NCI-H128 (cell line): ENCODE data around the gene ITPR1.

ENCODE experiments used
- DNase-seq: peaks from one replicate; lab custom pipeline; 2025; ENCODE audit not compliant: unreplicated experiment; lab: John Stamatoyannopoulos, UW

Gene ITPR1

GRCh38 chr3:4738737-4739274, 245.7 kb downstream of the ITPR1 start:
- DNase-seq = no peak

DNA sequence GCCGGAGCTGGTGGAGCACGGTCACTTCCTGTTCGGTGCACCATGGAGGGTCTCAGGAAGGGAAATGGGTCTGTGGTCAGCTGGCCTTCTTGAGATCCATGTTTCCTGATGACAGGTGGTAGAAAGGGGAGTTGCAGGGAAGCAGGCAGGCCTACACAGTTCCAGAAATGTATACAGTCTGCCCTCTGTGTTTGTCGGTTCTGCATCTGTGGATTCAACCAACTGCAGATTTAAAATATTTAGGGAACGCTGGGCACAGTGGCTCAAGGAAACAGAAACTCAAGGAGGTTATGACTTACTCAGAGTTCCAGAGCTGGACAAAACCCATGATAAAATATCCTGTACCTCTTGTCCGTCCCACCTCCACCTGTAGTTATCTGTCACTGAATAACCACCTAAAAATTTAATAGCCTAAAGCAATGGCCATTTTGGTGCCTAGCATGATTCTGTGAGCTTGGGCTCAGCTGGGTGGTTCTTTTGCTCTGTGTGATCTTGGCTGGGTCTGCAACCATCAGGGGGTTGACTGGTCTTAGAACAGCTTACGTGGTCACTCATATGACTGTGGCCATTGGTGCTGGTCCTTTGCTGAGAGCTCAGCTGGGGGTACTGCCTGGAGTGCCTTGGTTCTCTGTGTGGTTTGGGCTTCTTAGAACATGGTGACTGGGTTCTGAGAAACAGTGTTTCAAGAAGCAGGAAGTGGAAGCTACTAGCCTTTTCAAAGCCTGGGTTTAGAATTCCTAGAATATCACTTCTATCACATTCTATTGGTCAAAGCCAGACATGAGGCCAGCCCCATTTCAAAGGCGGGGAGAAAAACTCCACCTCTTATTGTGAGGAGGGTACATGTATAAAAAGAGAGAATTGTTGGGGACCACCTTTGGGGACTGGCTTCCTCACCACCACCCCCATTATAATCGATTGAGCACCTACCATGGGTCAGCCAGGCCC, 246.4 kb downstream of the ITPR1 start:
- no peak for DNase-seq

- DNase-seq = no peak
Measured at GRCh38 chr3:4740397-4741105, 247.4 kb downstream of the ITPR1 start.

- DNase-seq = no peak
Measured at GRCh38 chr3:4741106-4741403, 247.9 kb downstream of the ITPR1 start.

- no peak for DNase-seq
Measured at GRCh38 chr3:4741404-4742307, 248.5 kb downstream of the ITPR1 start.

- DNase-seq = no peak
Measured at GRCh38 chr3:4742359-4742758, 249.2 kb downstream of the ITPR1 start.

DNA sequence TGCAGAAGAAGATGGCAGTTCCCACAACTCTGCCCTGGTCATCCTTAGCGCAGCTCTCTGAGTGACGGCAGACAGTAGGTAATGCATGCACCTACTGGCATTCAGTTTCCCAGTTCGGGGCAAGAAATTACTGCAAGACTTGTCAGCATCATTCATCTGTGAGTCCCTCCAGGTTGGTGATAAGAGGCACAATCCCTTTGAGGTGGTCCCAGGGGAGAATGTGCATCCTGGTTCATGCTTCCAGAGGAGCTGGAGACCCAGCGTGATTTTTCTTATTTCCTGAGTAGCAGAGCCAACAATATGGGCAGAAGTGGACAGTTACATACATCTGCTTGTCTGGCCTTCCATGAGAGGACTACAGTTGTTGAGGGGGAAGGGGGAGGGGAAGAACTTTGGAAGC, 250.2 kb downstream of the ITPR1 start:
- no peak for DNase-seq

DNA sequence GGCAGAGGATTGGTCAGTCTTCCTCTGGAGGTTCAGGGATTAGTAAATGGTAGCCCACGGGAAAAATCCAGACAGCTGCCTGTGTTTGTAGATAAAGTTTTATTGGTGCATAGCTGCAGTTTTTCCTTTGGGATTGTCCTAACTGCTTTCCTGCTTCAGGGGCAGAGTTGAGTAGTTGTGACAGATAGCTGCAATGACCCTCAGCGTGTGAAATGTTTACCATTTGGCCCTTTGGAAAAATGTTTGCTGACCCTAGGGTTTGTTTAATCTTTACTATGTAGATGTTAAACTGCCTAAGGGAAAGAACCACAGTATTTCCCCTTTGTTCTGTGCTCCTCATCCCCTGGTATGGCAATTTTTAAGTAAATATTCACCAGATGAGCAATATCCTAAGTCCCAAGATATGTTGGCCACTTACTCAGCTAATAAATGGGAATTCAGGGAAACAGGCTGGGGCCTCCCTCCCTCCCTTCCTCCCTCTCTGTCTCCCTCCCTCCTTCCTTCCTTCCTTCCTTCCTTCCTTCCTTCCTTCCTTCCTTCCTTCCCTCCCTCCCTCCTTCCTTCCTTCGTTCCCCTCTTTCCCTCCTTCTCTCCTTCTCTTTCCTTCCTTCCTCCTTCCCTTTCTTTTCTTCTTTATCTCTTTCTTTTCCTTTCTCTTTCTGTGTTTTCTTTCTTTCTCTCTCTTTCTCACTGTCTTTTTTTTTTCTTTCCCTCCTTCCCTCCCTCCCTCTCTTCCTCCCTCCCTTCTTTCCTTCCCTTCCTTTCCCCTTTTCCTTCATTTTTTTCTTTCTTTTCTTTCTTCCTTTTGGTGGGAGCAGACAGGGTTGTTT, 251.5 kb downstream of the ITPR1 start:
- no peak for DNase-seq

DNA sequence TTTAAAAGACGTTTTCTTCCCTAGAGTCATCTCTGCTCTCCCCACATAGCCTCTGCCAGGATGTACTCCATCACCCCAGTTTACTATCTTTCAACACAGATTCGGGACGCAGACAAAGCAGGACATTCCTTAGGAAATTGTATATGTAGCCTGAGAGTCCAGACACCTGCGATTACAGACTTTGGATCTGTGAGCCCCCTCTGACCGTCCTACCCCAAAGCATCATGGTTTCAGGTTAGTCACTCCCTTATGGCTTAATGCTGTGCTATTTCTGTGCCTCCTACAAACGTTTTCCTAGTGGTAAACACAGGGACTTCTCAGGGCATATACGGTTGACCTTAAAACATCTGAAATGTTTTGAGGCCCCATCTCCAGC, 252.1 kb downstream of the ITPR1 start:
- DNase-seq = no peak

DNA sequence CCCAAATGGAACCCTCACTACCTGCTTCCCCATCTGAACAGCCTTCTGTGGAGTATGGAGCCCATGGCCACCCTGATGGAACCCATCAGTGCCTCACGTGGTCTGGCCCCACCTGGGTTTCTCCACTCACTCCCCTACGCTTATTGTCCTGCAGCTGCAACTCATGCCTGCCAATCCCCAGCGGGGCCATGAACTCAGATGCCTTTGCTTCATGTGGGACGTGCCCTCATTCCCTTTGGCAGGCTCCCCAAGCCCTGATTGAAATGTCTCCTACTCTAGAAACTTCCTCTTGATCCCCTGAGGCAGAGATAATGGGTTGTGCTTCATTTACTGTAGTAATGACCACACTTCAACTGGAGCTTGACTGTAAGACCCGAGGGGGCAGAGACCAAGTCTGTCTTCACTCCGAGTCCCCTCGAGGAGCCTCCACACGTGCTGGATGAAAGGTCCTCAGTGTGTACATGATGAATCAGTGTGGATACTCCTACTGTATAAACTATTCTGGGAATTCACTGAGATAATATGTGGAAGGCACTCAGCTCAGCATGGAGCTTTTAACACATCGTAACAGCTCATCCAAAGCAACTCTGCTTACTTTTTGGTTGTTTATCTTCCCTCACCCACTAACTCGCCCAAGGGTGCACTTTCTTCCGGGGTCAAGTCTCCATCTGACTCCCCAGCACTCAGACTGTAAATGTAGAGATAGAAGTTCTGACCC, 253.3 kb downstream of the ITPR1 start:
- DNase-seq = no peak

GRCh38 chr3:4748127-4748526, 255.0 kb downstream of the ITPR1 start:
- no peak for DNase-seq

- no peak for DNase-seq
Measured at GRCh38 chr3:4748701-4749378, 255.7 kb downstream of the ITPR1 start.

DNA sequence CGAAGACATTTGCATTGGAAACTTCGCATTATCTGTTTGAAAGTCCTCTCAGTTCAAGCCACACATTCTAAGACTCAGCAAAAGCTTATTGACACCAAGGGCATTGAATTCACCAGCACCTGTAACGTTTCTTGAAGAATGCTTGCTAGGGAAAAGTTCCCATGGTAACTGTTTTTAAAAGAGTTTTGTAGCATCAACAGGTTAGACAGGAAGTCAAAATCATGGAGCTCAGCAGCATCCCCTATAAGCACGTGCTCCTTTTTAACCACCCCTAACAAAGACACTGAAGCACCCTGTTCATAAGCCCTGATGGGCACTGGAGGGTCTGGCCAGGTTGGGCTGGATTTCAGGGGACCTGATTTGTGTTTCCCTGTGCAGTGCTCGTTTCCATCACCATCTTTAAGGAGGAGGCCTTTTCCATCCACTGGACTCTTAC, 256.4 kb downstream of the ITPR1 start:
- no peak for DNase-seq

DNA sequence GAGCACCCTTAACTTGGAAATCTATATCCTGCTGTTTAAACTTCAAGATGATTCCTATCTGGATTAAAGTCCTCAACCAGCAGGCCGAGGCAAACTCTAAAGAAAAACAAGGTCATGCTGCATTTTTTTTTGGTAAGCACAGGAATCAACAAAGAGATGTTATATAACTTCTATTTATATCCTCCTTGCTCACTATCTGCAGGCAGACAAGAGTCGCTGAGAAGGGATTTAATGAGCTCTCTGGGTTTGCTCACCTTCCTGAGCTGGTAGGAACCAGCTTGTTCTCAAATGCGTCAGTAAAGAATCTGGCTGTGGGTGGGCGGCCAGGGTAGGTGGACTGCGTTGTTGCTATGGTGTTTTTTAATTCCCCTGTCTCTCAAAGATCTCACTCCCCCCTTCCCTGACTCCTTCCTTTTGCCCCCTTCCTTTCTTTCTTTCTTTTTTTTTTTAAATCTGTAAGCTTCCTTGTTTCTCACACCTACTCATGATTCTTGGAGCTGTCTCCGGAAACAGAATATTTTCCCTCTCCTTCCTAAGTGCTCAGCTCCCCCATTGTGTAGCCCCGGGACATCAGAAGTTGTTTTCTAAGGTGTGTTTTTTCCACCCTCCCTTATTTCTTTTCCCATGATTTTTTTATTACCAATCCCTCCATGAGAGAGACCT, 257.3 kb downstream of the ITPR1 start:
- DNase-seq = no peak

- no peak for DNase-seq
Measured at GRCh38 chr3:4751029-4751501, 257.9 kb downstream of the ITPR1 start.

GRCh38 chr3:4751502-4752101, 258.5 kb downstream of the ITPR1 start:
- no peak for DNase-seq

DNA sequence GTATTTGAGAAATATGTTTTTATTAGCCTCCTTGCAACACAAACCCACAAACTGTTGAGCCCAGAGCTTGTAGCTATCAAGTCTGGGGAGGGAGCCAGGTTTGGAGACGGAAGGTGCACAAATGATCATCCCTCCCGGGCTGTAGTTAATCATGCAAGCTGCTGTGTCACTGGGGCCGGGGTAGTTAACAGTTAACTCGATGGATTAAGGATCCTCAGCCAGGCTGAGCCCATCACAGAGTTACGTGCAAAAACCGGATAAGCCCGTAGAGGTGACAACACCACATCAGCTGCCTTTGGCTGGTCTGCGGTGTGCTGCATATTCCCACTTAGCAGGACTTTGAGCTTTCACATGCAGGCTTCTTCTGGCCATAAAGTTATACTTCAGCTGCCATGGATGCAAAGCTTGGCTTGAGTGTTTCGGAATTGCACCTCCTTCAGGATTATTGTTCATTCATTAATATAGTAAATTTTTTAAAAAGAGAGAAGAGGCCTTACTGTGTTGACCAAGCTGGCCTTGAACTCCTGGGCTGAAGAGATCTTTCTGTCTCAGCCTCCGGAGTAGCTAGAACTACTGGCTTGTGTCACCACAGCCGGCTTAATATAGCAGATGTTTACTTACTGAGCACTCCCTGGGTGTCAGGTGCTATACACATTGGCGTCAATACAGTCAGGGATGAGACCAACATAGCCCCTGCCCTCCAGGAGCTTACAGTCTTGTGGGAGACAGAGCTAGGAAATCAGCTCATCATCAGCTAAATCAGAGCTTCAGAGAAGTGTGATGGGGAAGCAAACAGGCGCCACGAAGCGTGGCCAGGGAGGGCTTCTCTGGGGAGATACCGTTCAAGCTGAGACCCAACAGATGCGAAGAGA, 259.3 kb downstream of the ITPR1 start:
- DNase-seq = no peak
